ENCODE measurements around the gene PDE4D.

Gene PDE4D

DNA sequence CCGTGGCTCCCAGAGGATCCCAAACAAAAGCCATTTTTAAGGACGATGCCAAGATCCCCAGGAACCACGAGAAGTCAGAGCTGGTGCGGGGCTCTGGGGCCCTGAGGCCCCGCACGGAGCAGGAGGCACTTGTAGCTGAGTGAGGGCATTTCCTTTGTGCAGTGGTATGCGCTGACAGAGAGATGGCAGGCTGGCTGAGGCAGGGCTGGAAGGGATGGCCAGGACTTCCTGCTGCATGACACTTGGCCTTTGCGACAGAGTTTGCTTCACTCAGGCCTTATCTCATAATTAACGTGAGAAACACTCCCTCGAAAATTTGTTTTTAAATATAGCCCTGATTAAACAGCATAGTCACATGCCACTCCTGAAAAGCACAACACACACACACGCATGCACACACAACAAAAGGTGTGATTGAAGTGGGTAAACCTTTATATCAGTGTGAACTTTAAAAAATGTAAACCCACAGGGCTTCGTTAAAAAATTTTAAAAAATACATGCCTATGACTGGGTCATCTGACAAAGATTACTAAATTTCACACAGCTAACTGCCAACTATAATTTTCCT, 536.6 kb downstream of the PDE4D start:
- H3K27ac ChIP-seq, result no peak overlapping the region
- TF ChIP-seq ZFX (IDR thresholded peaks at IDR 0.05; ENCODE audit: borderline replicate concordance), result no peak
- no peak for TF ChIP-seq CTCF (IDR thresholded peaks at IDR 0.05)

DNA sequence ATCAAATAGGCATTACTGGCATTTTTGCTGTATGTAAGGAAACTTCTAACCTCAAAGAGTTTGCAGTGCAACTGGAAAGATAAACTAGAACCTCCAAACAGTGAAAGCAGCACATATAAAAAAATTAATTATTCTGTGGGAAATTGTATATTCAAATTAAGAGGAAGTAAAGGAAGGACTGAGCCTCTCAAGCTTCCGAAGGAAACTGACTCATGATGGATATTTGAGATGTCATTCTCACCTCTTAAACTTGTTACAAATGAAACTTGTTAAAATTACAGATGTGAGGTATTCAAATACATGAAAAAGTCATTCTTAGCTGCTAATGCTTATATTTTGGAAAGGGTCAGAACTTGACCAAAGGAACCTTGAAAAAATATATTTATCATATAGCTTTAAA, 538.7 kb downstream of the PDE4D start:
- no peak for TF ChIP-seq CTCF (IDR thresholded peaks at IDR 0.05)
- TF ChIP-seq ZFX (IDR thresholded peaks at IDR 0.05; ENCODE audit: borderline replicate concordance), result no peak
- H3K27ac ChIP-seq, result no peak overlapping the region

DNA sequence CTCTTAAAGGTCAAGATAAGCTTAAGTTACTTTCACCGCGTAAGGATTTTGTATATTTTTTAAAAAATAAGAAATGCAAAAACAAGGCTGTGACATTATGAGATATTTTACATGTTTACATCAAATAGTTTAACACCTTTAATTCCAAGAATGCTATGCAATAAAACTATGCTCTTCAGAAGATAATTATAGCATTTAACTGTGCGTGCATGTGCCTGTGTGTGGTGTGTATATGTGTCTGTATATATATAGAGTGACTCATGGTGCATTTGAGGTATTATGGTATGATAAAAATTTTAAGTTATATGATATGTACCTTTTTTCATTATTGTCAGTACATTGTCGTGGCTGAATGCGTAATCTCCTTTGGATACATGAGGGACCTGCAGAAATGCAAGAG, 539.3 kb downstream of the PDE4D start:
- TF ChIP-seq ZFX (IDR thresholded peaks at IDR 0.05; ENCODE audit: borderline replicate concordance) (no peak), CTCF (IDR thresholded peaks at IDR 0.05) (no peak)
- H3K27ac ChIP-seq, result no peak overlapping the region

DNA sequence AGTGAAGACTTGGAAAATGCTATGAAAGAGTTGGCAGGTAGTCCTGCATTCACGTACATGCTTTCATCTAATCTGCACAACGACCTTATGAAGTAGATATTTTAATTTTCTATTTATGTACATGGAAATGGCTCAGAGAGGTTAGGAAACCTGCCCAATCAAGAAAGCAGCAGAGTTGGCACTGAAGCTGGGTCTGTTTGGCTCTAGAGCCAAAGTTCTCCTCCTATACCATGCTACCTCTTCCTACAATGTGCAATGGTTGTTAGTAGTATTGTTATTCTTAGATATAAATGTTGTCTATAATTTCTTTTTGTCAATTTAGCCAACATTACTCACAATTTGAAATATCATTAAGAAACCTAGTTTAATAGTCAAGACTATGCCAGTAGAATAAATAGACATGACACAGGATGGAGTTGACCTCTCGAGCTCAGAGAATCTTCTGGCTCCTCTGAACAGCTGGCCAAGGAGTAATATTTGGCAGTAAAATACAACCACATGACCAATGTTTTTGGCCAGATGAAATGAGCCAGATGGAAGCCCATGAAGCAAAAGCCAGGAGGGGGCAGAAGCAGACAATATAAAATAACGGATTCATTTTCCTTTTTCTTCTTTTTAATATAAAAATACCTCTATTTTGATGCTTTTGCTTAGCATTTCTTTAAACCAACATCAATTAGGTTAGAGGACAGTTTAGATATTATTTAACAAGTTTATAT, 542.3 kb downstream of the PDE4D start:
- no peak overlapping the region for H3K27ac ChIP-seq
- TF ChIP-seq ZFX (IDR thresholded peaks at IDR 0.05; ENCODE audit: borderline replicate concordance) (no peak), CTCF (IDR thresholded peaks at IDR 0.05) (no peak)

GRCh38 chr5:59348189-59348588, 545.3 kb downstream of the PDE4D start:
- TF ChIP-seq CTCF (IDR thresholded peaks at IDR 0.05), result peak; percentile 38
- TF ChIP-seq ZFX (IDR thresholded peaks at IDR 0.05; ENCODE audit: borderline replicate concordance), result no peak
- H3K27ac ChIP-seq, result no peak overlapping the region

- TF ChIP-seq CTCF (IDR thresholded peaks at IDR 0.05) (no peak), ZFX (IDR thresholded peaks at IDR 0.05; ENCODE audit: borderline replicate concordance) (no peak)
- H3K27ac ChIP-seq, result no peak overlapping the region
These were observed 546.5 kb downstream of the PDE4D start for GRCh38 chr5:59346982-59347381.

- TF ChIP-seq CTCF (IDR thresholded peaks at IDR 0.05), result no peak
These were observed 547.0 kb downstream of the PDE4D start for GRCh38 chr5:59346514-59346913.

More at GRCh38 chr5:59346514-59346913, 547.0 kb downstream of the PDE4D start:
- H3K27ac ChIP-seq, result no peak overlapping the region

Data from 22Rv1 (cell line).